ENCODE data around the gene NR2F2.

The NR2F2 gene

DNA sequence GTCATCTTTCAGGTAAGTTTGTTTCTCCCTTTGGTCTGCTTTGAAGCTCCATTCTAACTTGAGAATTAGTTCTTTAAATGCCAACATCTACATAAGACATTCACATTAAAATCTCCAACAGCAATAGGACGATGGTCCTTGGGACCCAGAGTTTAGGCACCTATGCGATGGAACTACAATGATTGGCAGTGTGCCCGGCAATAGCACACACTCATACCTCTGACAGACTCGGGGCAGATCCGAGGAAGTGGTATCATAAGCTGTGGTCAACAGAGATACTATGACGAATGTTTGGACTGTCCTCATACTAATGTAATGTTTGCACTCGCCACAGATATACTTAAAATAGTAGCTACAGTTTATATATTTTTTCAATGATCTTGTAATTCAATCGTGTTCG is 34.2 kb upstream of the NR2F2 start:
- no peak for TF ChIP-seq CTCF (IDR thresholded peaks at IDR 0.05; ENCODE audit: borderline replicate concordance, insufficient read depth, low read depth, low read length)
- H3K4me3 ChIP-seq (ENCODE audit: low read depth, low read length) = no peak overlapping the region

DNA sequence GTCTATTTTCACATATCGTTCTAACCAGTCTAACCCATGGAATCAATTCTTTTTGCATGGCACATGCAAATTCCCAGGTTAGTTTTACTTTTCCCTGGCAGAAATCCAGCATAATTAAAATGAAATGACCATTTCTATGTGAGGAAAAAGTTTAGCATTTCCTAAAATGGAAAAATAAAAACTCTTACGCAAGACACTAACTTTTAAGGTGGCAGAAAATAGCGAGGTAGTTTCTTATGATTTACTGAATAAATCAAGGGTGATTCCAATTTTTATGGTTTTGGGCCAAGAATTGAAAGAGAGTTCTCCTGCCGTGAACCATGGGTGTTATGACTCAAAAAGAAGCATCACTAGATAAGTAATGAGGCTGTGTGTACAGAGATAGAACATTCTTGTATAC is 32.7 kb upstream of the NR2F2 start:
- H3K4me3 ChIP-seq (ENCODE audit: low read depth, low read length) = no peak overlapping the region
- TF ChIP-seq CTCF (IDR thresholded peaks at IDR 0.05; ENCODE audit: borderline replicate concordance, insufficient read depth, low read depth, low read length) = no peak

DNA sequence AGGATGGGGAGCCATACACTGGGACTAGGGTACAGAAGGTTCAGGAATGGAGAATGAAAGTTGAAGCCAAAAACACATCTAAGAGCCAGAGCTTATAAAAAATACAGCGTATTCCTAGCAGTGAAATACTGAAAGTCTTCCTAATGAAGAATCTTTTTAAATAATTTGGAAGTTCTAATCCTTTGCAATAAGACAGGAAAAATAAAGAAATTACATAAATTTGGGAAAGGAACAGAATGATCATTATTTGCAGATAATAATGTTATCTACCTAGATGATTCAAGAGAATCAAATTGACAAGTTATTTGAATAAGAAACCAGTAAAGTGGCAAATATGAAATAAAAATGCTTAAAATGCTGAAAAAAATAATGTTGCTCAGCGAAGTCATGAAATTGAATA is 32.3 kb upstream of the NR2F2 start:
- TF ChIP-seq CTCF (IDR thresholded peaks at IDR 0.05; ENCODE audit: borderline replicate concordance, insufficient read depth, low read depth, low read length) = no peak
- no peak overlapping the region for H3K4me3 ChIP-seq (ENCODE audit: low read depth, low read length)

- H3K4me3 ChIP-seq (ENCODE audit: low read depth, low read length) = no peak overlapping the region
- no peak for TF ChIP-seq CTCF (IDR thresholded peaks at IDR 0.05; ENCODE audit: borderline replicate concordance, insufficient read depth, low read depth, low read length)
These were observed 29.7 kb upstream of the NR2F2 start for GRCh38 chr15:96300836-96301235.

- no peak overlapping the region for H3K4me3 ChIP-seq (ENCODE audit: low read depth, low read length)
- no peak for TF ChIP-seq CTCF (IDR thresholded peaks at IDR 0.05; ENCODE audit: borderline replicate concordance, insufficient read depth, low read depth, low read length)
These were observed 26.9 kb upstream of the NR2F2 start for GRCh38 chr15:96303503-96304056.

DNA sequence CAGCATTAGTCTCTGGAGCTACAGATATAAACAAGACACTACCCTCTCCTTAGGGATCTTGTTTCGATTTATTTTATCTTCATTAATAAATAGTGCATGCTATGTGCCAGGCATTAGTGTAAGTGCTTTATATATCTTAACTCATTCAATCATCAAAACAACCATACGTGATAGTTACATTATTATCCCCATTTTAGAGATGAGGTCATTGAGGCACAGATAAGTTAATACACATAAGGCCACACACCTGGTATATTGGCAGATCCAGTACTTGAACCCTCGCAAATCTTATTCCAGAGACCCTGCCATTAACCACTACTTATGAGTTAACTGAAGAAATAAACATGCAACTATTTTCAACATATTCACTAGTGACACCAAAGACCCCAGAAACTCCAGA is 25.7 kb upstream of the NR2F2 start:
- TF ChIP-seq CTCF (IDR thresholded peaks at IDR 0.05; ENCODE audit: borderline replicate concordance, insufficient read depth, low read depth, low read length) = no peak
- no peak overlapping the region for H3K4me3 ChIP-seq (ENCODE audit: low read depth, low read length)

- no peak overlapping the region for H3K4me3 ChIP-seq (ENCODE audit: low read depth, low read length)
- no peak for TF ChIP-seq CTCF (IDR thresholded peaks at IDR 0.05; ENCODE audit: borderline replicate concordance, insufficient read depth, low read depth, low read length)
These were observed 24.2 kb upstream of the NR2F2 start for GRCh38 chr15:96306321-96306720.
